Testis (tissue), 2 donors: ENCODE measurements around the gene GPX2.

Experiments used
- POLR2A ChIP-seq: fragments of 450-650 bp; IDR thresholded peaks from one replicate; pipeline ENCODE4 v1.6.1; 2017; ENCODE audit warnings: antibody characterized with exemption, mild to moderate bottlenecking, moderate library complexity
- TF ChIP-seq, protein P1 (sequence below), 3 experiments: fragments of 450-650 bp in 2 of 3; fragments of 200-600 bp in 1 of 3; sonication (generic) in 1 of 3; IDR thresholded peaks; one replicate each; pipeline ENCODE4 v1.5.1; 2016 to 2019; ENCODE audit warnings: antibody characterized with exemption in 3 of 3, mild to moderate bottlenecking in 2 of 3, moderate library complexity in 1 of 3

GRCh38 chr14:64947710-64948611 lies 5.4 kb upstream of the GPX2 start:
- no peak for TF ChIP-seq POLR2A
- TF ChIP-seq, protein P1, sequence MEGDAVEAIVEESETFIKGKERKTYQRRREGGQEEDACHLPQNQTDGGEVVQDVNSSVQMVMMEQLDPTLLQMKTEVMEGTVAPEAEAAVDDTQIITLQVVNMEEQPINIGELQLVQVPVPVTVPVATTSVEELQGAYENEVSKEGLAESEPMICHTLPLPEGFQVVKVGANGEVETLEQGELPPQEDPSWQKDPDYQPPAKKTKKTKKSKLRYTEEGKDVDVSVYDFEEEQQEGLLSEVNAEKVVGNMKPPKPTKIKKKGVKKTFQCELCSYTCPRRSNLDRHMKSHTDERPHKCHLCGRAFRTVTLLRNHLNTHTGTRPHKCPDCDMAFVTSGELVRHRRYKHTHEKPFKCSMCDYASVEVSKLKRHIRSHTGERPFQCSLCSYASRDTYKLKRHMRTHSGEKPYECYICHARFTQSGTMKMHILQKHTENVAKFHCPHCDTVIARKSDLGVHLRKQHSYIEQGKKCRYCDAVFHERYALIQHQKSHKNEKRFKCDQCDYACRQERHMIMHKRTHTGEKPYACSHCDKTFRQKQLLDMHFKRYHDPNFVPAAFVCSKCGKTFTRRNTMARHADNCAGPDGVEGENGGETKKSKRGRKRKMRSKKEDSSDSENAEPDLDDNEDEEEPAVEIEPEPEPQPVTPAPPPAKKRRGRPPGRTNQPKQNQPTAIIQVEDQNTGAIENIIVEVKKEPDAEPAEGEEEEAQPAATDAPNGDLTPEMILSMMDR (IDR thresholded peaks at IDR 0.05) = no peak
